PC-9 (cell line): Measurements from ENCODE around the gene EIF4E1B.

Experiments
- CTCF ChIP-seq: fragments of 200-600 bp; sonication (generic); conservative IDR thresholded peaks from 2 replicates; pipeline ENCODE4 v1.6.1; 2017; ENCODE audit warnings: mixed run types, antibody characterized with exemption, mild to moderate bottlenecking, moderate library complexity
- EZH2 ChIP-seq: fragments of 200-600 bp; sonication (generic); IDR thresholded peaks from 2 replicates; pipeline ENCODE4 v1.8.0; 2017; ENCODE audit warnings: antibody characterized with exemption, low read depth

- TF ChIP-seq CTCF (no peak), EZH2 (no peak)
These were observed 48.1 kb downstream of the EIF4E1B start for GRCh38 chr5:176678584-176678983.
